Retina (tissue), 1 donor: ENCODE data around the gene PUM1.

ENCODE experiments used
- DNase-seq: peaks from one replicate; pipeline ENCODE4 v3.0.0-alpha.2; 2016

Gene PUM1

GRCh38 chr1:31022259-31022658, 43.3 kb downstream of the PUM1 start:
- DNase-seq, result no peak

- no peak for DNase-seq
These were observed 45.3 kb downstream of the PUM1 start for GRCh38 chr1:31020007-31020790.

- DNase-seq, result no peak
These were observed 46.1 kb downstream of the PUM1 start for GRCh38 chr1:31019401-31019800.

GRCh38 chr1:31016868-31017267, 48.6 kb downstream of the PUM1 start:
- no peak for DNase-seq

- no peak for DNase-seq
These were observed 52.2 kb downstream of the PUM1 start for GRCh38 chr1:31013187-31013864.

- no peak for DNase-seq
These were observed 53.1 kb downstream of the PUM1 start for GRCh38 chr1:31012210-31012924.

GRCh38 chr1:31011719-31012118, 53.8 kb downstream of the PUM1 start:
- DNase-seq, result no peak

- DNase-seq, result no peak
These were observed 55.2 kb downstream of the PUM1 start for GRCh38 chr1:31010086-31010989.

GRCh38 chr1:31007462-31007991, 58.0 kb downstream of the PUM1 start:
- no peak for DNase-seq

- DNase-seq, result no peak
These were observed 58.8 kb downstream of the PUM1 start for GRCh38 chr1:31006747-31007146.

- no peak for DNase-seq
These were observed 59.8 kb downstream of the PUM1 start for GRCh38 chr1:31005617-31006166.

- DNase-seq, result no peak
These were observed 60.3 kb downstream of the PUM1 start for GRCh38 chr1:31005198-31005597.

GRCh38 chr1:31004231-31004621, 61.3 kb downstream of the PUM1 start:
- no peak for DNase-seq

GRCh38 chr1:31003613-31004230, 61.8 kb downstream of the PUM1 start:
- no peak for DNase-seq

- DNase-seq, result no peak
These were observed 65.2 kb downstream of the PUM1 start for GRCh38 chr1:31000301-31000700.

GRCh38 chr1:30998887-30999286, 66.6 kb downstream of the PUM1 start:
- no peak for DNase-seq

- DNase-seq, result no peak
These were observed 67.3 kb downstream of the PUM1 start for GRCh38 chr1:30998171-30998570.

- no peak for DNase-seq
These were observed 68.0 kb downstream of the PUM1 start for GRCh38 chr1:30997463-30998057.

GRCh38 chr1:30995990-30996612, 69.4 kb downstream of the PUM1 start:
- DNase-seq, result no peak

- DNase-seq, result no peak
These were observed 73.5 kb downstream of the PUM1 start for GRCh38 chr1:30991862-30992606.
